ENCODE measurements around the gene KCNK2.

KCNK2 gene, protein sequence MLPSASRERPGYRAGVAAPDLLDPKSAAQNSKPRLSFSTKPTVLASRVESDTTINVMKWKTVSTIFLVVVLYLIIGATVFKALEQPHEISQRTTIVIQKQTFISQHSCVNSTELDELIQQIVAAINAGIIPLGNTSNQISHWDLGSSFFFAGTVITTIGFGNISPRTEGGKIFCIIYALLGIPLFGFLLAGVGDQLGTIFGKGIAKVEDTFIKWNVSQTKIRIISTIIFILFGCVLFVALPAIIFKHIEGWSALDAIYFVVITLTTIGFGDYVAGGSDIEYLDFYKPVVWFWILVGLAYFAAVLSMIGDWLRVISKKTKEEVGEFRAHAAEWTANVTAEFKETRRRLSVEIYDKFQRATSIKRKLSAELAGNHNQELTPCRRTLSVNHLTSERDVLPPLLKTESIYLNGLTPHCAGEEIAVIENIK

DNA sequence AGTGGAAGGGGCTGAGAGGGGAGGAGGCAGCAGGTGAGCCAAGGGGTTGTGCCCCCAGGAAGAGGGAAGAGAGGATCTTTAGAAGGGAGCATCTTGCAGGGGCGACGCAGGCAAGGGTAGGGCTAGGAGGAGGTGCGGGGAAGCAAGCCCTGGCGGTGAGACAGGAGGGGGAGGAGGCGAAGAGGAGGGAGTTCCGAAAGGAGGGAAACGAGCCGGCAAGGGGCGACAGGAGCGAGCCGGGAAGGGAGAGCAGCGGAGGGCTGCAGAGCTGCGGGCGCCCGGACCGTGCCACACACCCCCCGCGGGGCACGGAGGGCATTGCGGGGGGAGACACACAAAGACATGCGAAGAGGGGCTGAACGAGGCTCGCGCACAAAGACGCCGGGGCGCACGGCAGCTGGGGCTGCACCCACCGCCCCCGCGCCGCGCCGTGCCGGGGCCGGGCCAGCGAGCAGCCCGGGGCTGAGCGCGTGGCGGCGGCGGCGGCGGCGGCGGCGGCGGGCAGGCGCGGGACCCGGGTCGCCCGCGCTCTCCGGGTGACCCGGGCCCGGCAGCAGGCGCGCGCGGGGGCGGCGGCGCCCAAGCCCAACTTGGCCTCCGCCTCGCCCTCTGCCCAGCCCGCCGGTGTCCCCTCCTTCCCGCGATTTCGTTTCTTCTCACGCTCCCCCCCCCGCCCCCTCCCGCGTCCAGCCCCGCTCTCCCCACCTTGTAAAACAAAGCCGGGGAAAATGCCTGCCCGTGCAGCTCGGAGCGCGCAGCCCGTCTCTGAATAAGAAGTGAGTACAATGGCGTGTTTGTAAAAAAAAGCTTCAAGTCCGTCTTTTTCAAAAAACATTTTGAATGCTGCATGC lies at the start of gene KCNK2:
Gene KCNK2 (plus strand): TSS at position 206 of the 851 bp plus-strand sequence. CDS start 649 bp downstream, outside the sequence.
- DNase-seq (ENCODE audit: low read depth in 2 of 2): no peak

DNA sequence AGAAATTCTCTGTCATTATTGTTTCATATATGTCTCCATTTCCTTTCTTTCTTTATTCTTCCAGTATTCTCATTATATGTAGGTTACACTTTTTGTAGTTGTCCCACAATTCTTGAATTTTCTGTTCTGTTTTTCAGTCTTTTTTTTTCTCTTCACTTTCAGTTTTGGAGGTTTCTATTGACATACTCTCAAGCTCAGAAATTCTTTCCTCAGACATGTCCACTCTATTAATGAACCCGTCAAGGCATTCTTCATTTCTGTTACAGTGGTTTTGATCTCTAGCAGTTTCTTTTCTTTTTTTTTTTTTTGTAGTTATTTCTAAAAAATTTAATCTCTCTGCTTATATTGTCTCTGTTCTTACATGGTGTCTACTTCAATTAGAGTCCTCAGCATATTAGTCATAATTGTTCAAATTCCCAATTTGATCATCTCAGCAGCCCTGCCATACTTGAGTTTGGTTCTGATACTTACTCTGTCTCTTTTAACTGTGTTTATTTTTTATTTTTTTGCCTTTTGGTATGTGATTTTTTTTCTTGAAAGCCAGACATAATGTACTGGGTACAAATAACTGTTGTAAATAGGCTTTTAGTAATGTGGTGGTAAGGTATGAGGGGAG lies 49.5 kb upstream of the KCNK2 start:
- DNase-seq (ENCODE audit: low read depth in 2 of 2): no peak

DNA sequence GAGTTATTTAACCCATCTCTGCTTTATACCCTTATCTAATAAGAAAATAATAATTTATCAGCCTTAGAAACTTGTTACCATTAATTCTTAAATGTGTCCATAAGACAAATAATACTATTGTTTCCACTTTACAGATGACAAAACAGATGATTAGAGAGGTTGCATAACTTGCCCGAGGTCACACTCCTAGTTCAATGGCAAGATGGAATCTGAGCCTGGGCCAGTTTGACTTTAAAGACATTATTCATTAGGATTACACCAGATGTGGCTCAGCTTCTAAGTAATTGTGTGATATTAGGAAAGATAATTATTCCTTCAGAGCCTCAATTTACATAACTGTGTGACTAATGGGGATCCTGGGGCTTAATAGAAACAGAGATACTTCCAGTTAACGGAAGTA lies 42.3 kb upstream of the KCNK2 start:
- DNase-seq (ENCODE audit: low read depth in 2 of 2): no peak

DNA sequence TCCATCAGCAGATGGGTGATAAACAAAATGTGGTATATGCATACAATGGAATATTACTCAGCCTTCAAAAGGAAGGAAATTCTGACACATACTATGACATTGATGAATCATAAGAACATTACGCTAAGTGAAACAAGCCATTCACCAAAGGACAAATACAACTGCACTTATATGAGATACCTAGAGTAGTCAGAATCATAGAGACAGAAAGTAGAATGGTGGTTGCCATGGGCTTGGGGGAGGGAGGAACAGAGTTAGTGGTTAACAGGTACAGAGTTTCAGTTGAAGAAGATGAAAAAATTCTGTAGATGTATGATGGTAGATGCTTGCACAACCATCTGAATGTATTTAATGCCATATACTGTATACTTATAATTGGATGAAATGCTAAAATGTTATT lies 39.1 kb upstream of the KCNK2 start:
- no peak for DNase-seq (ENCODE audit: low read depth in 2 of 2)

DNA sequence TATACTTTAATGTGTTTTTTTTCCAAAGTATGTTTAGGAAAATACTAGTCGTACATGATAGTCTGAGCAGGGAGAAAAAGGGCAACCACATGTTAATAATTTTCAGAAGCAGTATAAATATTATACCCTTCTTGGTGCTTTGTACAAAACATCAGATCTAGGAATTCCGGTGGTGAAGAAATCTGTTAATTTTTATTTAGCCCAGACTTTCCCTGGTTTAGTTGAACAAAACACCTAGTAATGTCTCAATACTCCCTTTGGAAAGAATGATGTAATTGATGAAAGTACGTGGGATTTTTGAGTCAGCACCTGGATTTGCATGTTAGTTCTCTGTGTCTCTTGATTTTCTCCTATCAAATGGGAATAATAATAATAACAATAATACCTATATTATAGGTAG lies 38.4 kb upstream of the KCNK2 start:
- no peak for DNase-seq (ENCODE audit: low read depth in 2 of 2)

DNA sequence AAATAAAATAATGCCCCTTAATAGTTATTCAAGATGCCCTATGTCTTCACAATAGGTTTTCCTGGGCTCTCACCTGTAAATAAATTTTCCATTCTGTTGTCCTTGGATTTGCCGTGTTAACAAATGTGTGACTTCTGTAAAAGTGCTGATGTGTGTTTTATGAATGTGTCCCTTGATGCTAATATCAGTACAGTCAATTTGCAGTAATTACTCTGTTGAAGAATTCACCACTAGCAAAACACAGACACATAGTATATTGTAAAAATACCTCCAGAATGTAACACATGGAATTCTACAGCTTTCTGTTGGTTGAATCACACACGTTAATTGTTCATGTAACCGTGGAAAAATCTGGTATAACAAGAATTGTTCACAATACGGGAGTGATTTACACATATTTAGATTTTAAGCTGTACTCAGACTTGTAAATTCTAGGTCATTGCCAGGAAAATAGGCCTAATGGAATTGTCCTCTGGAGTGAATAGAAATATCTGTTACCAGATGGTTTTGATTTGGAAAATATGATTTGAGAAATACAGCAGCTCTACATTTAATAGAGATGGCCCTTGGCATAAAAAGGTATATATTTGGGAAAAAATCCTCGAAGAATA lies 36.7 kb upstream of the KCNK2 start:
- no peak for DNase-seq (ENCODE audit: low read depth in 2 of 2)

DNA sequence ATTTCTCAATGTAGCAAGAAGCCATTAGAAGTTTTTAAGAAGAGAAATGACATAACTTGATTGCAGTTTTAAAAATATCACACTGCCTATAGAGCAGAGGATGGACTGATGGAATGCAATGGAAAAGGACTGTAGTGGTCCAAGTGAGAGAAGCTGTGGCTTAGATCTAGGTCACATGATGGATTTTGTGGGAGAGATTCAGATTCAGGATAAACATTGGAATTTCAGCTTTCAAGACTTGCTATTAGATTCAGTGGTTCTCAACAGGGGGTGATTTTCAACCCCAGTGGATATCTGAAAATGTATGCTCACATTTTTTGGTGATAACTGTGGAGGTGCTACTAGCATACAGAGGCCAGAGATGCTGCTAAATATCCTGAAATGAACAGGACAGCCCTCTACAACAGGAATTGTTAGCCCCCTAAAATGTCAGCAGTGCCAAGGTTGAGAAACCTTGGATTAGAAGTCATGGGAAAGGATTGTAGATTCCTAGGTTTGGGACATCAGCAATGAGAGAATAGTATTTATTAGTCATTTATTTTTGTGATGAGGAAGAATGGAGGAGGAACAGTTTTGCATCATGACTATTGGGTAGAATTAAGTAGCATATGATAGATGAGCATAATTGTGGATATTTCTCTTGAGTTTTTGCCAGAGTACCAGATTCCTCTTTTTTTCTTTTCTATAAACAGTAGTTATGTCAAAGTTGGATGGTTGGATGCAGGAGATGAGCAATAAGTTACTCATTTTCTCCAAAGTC lies 30.1 kb upstream of the KCNK2 start:
- no peak for DNase-seq (ENCODE audit: low read depth in 2 of 2)

DNA sequence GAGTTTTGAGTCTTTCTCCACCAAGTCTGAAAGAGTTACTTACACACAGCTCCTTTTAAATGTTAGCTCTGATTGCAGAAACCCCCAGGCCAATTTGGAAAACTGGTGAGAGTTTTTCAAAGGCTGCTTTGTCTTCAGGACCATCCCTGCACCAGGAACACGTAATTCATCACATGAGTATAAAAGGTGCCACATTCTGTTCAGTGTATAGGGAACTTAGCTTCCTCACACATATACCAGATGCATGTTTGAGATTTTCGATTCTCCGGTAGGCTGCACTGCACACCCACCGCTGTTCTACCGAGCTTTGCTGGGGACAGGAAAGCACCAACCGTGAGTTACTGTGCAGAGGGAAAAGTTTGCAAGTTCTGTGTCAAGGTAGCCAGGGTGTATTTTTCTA lies 28.3 kb upstream of the KCNK2 start:
- DNase-seq (ENCODE audit: low read depth in 2 of 2): no peak

DNA sequence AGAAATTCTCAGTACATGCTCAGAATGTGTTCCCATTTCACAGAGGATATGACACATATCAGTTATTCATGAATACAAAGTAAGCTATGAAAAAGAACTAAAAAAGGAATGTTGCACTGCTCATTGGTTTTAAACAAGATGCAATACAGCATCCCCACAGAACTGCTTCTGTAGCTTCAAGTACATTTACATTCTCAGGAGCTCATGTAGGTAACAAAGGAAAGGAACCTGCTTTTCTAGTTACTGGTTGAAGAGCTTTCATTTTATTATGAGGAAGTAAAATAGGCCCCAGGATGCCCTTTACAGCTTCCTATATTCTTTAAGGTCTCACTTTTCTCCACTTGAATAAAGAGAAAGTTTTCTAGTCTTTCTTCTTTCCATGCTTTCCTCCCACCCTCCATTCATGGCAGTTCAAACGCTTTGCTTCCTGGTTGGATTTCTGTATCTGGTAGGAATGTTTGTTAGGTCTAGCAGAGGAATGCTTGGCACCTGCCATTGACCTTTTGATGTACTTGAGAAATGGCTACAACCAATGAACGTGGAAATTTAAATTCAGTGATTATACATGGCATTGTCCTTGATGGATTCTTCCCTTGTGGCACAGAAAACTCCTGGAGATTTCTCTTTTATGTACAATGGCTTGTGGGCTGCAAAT lies 27.1 kb upstream of the KCNK2 start:
- no peak for DNase-seq (ENCODE audit: low read depth in 2 of 2)

DNA sequence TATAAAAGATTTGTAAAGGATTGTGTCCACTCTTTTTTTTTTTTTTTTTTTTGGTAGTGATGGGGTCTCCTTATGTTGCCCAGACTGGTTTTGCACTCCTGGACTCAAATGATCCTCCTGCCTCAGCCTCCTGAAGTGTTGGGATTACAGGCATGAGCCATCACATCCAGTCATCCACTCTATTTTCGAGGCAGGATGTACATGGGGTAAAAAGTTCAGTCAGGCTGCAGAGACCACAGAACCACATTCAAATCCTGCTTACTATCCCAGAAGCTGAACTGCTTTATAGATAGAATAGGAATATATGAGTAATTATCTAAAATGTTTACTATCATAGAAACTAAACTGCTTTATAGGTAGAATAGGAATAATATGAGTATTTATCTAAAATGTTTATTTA lies 26.0 kb upstream of the KCNK2 start:
- no peak for DNase-seq (ENCODE audit: low read depth in 2 of 2)

DNA sequence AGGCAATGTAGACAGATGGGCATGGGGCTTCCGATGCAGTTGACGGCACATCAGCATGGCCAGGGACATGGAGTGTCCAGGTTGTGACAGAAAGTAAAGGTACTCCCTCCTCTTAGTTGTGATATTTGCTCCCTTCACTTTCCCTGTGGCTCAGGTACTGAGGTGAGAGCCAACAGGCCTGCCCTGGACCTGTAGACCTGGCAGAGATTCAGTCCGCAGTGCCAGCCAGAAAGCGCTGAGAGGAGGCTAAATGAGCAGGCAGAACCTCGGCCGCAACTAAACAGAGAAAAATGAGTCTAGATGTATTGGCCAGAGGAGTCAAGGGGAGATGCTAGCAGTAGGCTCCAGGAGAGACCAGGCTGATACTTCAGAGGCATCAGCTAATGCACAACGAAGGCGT lies 22.6 kb upstream of the KCNK2 start:
- no peak for DNase-seq (ENCODE audit: low read depth in 2 of 2)

DNA sequence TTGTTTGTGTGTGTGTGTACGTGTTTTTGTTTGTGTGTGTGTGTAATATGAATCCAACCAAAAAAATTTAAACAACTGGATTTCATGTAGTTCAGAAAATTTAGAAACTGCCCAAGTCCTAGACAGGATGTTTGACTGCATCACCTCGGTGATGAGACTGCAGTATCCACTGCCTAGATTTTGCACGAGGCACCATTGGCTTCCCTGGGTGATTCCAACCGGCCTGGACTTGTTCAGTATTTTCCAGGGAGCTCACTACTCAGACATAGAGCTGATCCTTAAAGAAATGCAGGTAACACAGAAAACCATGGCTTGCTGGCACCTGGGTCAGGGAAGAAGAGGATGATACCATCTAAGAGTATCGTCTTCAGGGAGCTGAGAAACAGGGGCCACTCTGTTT lies 18.2 kb upstream of the KCNK2 start:
- DNase-seq (ENCODE audit: low read depth in 2 of 2): no peak

DNA sequence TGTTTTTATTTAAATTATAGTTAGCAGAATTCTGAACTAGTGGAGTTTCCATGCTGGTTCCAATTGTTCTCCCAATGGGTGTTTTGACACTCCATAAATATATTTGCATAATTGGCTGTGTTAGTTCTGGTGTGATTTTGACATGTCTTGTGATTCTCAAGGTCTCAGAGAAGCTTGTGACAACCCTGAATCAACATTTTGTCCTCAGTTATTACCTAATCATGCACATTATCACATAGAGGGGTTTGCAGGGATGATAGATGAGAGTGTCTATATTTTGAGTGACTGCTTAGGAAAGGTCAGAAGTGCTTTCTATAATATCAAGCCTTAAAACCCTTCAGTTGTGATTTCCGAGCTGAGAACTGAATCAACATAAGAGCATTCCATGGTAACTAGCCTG lies 11.5 kb upstream of the KCNK2 start:
- DNase-seq (ENCODE audit: low read depth in 2 of 2): no peak

DNA sequence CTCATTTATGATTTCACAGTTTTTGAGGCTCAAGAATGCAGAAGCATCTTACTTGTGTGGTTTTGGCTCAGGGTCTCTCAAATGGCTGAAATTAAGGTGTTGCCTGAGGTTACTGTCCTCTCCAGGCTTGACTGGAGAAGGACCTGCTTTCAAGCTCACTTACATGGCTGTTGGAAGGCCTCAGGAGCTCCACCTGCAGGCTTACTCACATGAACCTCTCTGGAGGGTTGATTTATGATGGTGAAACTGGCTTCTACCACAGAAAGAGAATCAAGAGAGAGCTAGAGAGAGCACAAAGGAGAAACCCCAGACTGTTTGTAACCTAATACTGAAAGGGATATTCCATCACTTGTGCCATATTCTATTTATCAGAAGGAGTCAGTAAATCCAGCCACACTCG lies 6.2 kb upstream of the KCNK2 start:
- no peak for DNase-seq (ENCODE audit: low read depth in 2 of 2)

DNA sequence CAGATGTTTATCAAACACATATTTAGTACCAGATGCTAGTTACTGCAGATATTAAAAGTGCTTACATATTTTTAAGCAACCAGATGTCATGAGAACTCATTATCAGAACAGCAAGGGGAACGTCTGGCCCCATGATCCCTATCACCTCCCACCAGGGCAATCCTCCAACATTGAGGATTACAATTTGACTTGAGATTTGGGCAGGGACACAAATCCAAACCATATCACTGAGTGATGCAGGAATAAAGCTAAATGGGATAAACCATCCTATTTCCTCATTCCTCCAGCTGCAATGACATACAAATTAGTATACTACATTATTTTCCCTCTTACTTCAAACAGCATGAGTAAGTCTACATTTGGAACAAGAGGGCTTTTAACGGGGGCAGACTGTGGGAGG lies 3.1 kb upstream of the KCNK2 start:
- DNase-seq (ENCODE audit: low read depth in 2 of 2): no peak

DNA sequence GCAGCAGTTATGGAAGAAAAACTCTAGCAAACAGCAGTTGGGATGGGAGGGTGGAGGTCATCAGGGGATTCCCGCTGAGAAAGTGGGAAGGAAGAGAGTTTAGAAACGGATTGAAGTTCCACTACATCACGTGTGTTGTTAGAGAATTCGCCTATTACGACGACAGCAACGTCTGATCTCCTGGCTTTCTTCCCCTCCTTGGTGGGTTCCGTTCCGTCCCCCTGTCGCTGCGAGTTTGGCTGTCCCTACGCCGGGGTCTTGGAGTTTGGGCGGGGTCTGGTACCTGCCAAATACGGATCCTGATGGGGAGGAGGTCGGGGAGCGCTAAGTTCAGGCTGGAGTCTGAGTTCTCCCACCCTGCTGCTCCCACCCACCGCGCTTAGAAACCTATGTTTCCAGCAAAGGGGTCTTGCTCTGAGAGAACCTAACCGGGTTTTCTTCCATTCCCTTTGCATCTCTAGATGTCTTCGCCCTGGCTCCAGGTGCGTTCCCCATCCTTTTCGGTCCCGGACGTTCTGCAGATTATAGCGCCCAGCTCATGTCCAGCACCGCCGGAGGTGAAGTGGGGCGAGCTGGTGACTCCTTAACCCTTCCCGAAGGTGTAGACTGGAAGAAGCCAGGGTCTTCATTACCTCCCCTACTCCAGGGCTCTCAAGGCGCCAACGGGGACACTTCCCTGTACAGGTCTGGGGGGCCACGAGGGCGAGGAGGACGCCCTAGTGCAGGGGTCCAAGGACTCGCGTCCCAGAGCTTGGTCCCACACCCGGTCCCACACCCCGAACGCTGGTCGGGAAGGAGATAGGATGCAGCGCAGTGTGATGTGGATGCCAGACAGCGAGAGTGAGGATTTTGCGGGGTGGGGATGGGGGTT lies 641 bp upstream of the KCNK2 start:
- no peak for DNase-seq (ENCODE audit: low read depth in 2 of 2)

DNA sequence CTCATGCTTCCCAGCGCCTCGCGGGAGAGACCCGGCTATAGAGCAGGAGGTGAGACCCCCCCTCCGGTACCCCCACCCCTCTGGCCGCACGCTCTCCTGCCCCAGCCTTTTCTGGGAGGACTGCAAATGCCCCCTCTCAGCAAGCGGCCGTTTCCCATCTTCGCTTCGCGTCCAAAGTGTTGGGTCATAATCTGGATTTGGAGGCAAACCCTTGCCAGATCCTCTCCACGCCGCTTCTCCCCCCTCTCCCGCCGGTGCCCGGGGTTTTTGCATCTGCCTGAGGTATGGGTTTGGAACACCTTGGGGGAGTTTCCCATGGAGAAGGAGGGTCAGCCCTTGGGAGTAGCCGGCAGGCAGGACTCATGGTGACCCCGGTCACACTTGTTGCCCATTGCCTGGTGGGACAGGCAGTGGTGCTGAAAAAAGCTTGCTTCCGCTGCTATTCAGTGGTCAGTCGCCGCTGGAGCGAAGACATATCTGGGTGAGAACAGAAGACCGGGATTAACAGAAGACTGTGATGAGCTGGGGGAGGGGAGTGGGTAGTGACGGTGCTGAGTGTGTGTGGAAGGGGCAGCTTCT lies 935 bp downstream of the KCNK2 start:
- no peak for DNase-seq (ENCODE audit: low read depth in 2 of 2)

DNA sequence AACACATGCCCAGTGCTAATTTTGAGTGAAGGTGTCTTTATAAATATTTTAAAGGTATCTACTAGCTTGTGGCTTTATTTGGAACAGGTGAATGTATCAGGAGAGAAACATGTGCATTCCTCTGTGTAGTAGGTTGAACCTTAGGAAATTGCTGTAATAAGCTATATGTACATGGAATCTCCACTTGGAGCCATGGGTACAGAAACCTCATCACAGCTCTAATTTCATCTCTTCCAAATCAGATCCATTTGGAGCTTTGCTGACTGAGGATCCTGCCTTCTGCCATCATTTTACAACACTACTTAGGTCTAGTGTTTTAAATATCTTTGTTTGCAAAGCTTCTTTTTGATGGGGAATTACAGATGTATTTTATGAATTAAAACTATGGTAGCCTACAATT lies 2.1 kb downstream of the KCNK2 start:
- no peak for DNase-seq (ENCODE audit: low read depth in 2 of 2)

DNA sequence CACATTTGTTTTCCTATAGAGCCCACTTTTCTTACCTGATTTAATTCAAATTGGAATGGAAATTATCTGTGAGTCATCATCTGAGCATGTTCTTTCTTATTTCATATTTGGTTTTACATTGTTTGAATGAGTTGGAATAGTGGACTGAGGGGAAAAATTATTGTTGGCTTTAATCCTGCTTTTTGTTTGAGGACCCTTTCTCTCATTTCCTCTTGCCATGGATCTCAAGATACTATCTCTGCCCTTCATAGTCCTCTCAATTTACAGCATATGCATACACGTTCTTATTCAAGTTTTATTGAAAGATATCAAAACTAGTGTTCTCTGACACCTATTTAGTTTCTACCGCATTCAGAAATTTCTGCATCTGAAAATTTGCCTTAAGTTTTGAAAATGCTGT lies 5.1 kb downstream of the KCNK2 start:
- no peak for DNase-seq (ENCODE audit: low read depth in 2 of 2)

DNA sequence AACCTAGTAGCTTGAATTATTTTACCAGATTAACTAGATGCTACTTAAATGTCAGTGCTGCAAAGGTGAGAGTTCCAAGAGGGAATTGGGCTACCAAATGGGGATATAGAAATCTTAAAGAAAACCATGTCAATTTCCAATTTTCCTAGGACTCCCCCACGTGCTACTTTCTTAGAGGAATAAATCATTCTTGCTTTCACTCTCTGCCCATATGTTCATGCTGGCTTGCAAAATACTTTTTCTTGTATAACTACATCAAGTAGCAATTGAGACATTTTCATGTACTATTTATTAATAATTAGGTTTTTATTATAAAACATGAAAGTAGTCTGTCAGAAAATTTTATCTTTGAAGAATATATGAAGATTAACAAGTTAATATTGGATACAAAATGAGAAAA lies 11.8 kb downstream of the KCNK2 start:
- no peak for DNase-seq (ENCODE audit: low read depth in 2 of 2)

Measured in stimulated activated CD4-positive, alpha-beta T cell treated with anti-CD3 and anti-CD28 coated beads, Interleukin-1b, Interleukin-23, amount 100 ng/mL, for 4 hours (primary cell).